ENCODE data around the gene IL36B.

Gene IL36B

DNA sequence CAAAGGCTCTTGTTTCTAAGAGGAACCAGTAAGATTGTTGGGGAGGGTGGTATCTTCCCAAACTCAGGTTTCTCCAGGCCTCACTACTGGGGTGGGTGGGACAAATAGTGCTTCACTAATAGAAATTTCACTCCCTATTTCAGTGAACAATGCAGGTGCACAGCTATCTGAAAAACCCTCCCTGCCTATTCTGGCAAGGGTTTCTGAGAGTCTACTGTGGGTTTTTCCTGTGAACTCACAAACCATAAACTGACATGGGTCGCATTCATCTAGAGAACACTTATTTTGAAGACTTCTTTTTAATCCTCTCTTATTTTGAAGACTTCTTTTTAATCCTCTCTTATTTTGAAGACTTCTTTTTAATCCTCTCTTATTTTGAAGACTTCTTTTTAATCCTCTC lies 43.0 kb downstream of the IL36B start:
- DNase-seq (ENCODE audit: low read depth), result no peak

DNA sequence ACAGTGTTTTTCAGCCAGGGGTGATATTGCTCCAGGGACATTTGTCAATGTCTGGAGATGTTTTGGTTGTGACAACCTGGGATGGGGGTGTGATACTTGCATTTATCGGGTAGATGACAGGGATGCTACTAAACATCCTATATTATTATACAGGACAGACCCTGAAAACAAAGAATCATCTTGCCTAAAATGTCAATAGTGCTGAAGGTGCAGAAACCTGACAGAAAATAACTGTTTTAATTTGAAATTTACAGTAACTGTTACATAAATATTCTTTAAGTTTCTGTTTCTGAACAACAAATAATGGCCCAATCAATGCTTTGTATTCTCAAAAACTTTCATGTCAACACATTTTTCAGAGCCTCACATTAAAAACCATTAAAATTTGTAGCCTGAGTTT lies 45.4 kb downstream of the IL36B start:
- no peak for DNase-seq (ENCODE audit: low read depth)

DNA sequence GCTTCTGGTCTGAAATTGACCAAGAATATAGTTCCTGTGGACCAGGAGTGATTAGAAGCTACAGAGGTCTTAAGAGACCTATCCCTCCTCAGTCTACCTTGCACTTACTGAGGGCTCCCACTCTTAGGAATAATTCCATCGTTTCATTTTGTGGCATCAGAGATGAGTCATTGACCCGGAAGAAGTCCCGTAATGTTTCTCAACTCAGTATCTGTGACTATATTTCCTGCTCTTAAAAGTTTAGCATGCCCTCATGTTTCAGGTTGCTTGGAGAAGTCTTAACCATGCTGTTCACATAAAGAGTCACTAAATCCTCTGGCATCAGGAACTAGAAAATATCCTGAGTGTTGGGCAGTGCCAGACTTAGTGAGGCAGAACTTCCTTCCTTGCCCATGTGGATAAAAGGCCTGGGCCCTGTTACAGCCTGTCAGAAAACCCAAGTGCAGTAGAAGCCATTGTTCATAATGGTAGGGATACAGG lies 47.6 kb downstream of the IL36B start, which contains the start of gene IL36A:
Gene IL36A (plus strand): TSS at position 430 of the 480 bp plus-strand sequence. CDS start 413 bp downstream, outside the sequence.
- no peak for DNase-seq (ENCODE audit: low read depth)

DNA sequence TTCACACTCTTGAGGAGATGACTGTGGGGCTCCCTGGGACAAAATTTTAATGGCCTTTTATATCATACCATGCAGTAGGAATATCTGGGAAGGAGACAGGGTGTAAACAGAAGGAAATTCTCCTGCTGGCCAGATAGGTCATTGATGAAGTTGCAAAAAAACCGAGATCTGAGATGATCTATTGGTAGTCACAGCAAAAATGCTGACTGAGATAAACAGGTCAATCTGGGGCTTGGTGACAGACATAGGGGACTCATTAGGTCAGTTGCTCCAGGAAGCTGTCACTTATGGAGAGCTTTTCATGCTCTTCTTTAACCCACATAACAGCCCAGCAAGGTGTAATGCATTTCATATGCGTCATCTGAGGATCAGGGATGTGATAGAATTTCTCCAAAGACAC lies 50.0 kb downstream of the IL36B start:
- DNase-seq (ENCODE audit: low read depth), result no peak

DNA sequence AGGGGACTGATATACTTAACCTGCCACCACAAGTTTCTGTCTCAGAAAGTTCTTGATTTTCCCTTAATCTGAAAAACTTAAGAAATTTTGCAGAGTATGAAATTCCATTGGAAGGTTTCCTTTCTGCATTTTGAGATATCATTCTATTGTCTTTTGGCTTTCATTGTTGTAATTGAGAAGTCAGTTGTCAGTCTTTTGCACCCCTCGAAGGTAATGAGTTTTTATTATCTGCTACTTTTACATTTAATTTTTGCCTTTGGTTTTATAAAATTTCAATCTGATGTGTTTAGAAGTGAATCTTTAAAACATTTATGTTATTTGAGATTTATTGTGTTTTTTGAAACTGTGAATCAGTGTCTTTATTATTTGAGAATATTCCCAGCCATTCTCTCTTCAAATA lies 52.2 kb downstream of the IL36B start:
- DNase-seq (ENCODE audit: low read depth), result no peak

DNA sequence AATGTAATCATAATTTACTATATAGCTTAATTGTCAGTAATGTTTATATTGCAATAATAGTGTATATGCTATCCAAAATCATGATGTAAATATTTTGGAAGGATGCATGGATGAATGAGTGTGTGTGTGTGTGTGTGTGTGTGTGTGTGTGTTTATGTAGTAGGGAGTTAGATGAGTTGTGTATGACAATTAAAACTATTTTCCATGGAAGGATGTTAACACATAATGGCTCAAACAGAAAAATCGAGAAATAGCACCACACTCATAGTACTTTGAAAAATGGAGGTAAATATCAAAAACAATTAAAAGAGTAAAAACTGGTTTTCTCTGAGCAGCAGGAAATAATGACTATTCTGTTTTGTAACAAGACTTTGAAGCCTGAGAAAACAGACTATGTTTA lies 55.5 kb downstream of the IL36B start:
- no peak for DNase-seq (ENCODE audit: low read depth)

DNA sequence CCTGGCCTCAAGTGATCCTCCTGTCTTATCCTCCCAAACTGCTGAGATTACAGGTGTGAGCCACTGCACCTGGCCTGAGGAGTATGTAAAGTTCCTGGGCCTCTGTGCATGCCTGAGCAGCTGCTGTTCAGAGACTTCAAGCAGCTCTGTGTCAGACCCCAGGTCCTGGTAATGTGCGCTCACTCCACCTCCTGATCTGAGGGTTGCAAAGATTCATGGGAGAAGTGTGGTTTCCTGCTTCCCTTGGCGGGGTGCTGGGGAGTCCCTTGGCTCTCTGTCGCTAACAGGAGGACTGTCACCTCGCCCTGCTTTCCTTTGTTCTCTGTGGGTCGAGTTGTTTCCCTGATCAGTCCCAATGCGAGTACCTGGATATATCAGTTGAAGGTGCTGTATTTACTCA lies 56.0 kb downstream of the IL36B start:
- DNase-seq (ENCODE audit: low read depth), result peak; percentile 41

DNA sequence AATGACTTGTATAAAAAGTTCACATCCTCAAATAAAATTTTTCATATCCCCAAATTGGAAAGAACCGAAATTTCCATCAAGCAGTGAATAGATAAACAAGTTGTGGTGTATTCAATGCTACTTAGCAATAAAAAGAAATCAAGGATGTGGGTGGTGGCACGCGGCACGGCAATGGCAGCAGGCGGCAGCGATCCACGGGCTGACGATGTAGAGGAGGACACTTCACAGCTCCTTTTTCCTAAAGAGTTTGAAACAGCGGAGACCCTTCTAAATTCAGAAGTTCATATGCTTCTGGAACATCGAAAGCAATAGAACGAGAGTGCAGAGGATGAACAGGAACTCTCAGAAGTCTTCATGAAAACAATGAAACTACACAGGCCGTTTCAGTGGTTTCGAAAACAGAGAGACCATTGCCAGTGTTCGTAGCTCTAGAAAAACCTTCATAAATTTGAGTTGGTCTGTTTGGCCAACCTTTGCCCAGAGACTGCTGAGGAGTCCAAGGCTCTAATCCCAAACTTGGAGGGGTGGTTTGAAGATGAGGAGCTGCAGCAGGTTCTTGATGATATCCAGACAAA lies 57.2 kb downstream of the IL36B start:
- no peak for DNase-seq (ENCODE audit: low read depth)

DNA sequence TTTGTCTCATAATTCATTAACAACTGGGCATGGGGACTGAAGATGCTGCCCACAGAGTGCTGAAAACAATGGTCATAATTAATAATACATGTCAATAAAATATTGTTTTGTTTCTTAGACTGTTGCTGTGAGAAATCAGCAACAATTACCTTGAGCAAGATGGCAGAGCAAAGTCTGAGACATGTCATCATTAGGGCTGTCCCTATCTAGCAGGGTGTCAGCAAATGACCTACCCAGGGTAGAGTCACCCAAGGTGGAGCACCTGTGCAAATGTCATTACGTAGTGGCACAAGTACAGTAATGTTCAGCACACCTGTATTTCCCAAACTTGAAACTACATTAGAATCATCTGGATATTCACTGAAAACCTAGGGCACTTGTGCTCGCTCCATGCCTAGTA lies 58.0 kb downstream of the IL36B start:
- DNase-seq (ENCODE audit: low read depth), result no peak

DNA sequence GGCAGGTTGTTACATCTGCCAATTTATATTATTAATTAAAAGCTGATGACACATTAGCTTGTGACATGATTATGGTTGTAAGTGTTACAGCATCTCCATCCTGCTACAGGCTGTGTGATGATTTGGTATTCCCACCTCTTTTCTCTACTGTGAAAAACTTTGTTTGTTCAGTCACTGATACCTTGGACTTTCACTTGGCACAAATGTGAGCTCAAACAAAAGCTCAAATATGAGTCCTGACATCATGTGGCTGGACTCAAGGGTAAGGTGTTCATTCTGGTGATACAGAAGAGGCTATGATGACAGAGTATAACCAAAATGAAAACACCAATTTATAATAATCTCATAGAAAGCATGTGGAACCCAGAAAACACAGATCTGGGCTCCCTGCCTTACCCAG lies 58.8 kb downstream of the IL36B start:
- DNase-seq (ENCODE audit: low read depth), result no peak

DNA sequence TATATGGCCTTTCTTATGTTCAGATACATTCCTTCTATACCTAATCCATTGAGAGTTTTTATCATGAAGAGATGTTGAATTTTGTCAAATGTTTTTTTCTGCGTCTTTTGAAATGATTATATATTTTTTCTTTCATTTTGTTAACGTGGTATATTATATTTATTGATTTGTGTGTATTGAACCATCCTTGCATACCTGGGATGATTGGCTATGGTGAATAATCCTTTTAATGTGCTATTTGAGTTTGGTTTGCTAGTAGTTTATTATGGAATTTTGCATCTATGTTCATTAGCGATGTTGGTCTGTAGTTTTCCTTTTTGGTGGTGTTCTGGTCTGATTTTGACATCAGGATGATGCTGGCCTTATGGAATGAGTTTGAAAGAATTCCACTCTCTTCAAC lies 63.1 kb downstream of the IL36B start:
- no peak for DNase-seq (ENCODE audit: low read depth)

DNA sequence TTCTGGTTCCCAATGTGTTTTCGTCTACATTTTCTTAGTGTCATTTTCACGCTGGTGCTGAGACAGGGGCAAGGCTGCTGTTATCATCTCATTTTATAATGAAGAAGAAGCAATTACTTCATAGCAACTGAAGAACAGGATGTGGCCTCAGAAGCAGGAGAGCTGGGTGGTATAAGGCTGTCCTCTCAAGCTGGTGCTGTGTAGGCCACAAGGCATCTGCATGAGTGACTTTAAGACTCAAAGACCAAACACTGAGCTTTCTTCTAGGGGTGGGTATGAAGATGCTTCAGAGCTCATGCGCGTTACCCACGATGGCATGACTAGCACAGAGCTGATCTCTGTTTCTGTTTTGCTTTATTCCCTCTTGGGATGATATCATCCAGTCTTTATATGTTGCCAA lies 67.6 kb downstream of the IL36B start:
- no peak for DNase-seq (ENCODE audit: low read depth)

DNA sequence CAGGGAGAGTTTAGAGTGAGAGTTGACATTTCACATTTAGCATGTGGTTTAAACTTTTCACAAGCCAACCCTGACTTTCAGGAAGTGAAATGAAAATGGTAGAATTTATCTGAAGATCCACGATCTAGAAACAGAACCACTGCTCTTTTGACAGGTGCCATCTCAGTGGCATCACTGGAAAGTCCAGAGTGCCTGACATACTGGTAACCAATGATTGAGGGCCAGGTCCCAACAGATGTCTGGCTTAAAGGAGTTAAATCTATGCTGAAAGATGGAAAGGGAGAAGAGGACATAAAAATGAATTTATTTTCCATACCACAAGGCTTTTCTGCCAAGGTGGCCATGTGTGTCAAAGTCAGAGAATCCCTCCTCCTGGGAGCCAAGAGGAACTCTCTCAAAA lies 72.1 kb downstream of the IL36B start:
- DNase-seq (ENCODE audit: low read depth), result no peak

DNA sequence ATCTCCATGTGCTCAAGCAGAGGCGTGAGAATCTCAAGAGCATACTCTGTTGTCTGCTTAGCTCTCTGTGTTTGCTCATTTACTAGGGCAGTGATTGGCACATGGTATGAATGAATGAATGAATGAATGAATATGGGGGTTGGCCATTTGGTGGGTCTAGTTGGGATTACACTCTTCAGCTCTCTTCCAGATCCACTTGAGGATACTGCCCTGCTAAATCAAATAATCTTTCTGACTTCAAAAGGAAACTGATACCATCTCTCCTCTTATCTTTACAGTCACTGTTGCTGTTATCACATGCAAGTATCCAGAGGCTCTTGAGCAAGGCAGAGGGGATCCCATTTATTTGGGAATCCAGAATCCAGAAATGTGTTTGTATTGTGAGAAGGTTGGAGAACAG lies 72.9 kb downstream of the IL36B start:
- DNase-seq (ENCODE audit: low read depth), result no peak

DNA sequence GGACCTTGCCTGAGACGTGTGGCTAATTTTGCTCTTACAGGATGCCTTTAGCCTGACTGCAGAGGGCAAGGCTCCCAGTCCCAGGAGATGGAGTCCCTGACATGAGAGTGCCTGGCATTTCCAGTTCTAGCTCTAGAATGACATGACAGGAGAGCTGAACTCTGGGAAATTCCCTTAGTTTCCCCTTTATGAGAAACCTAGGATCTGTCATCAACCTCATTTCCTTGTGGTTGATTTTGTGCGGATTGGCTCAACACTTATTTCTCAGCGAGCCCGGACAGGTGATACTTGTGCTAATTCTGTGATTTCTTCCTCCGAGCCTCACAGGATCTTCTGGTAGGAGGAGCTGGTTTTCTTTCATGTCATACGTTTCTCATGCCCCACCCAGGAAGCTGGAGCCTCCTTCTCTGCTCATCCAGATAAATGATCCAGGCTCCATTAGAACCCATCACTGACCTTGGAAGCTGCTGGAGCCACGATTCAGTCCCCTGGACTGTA lies 75.1 kb downstream of the IL36B start, which contains the start of gene IL36G:
Gene IL36G (plus strand): TSS at position 448 of the 498 bp plus-strand sequence. CDS start 633 bp downstream, outside the sequence.
- DNase-seq (ENCODE audit: low read depth), result no peak
